Ramos (cell line): Measurements from ENCODE around the gene ETF1.
"Not testable (repeated sequence)": the region's sequence is repeated elsewhere in the genome, so short reads cannot be mapped to it uniquely, and the experiment has no call there.

Experiments
- in situ Hi-C: fragments of 300-500 bp; cut with MboI; formaldehyde crosslinking; loops from one replicate; pipeline ENCODE4 v1.14.3; 2022; ENCODE audit warnings: low sequenced_read_pairs; ENCODE audit not compliant: unreplicated experiment

Gene ETF1

GRCh38 chr5:138492560-138493045 lies 50.4 kb downstream of the ETF1 start:
- in situ Hi-C loops, result no loop called here

- in situ Hi-C loops, result no loop called here
Observed at GRCh38 chr5:138491669-138492559, 51.1 kb downstream of the ETF1 start.

- in situ Hi-C loops, result no loop called here
Observed at GRCh38 chr5:138491284-138491648, 51.8 kb downstream of the ETF1 start.

- in situ Hi-C loops, result no loop called here
Observed at GRCh38 chr5:138490648-138491283, 52.3 kb downstream of the ETF1 start.

GRCh38 chr5:138489683-138490061 lies 53.4 kb downstream of the ETF1 start:
- in situ Hi-C loops, result no loop called here

- in situ Hi-C loops, result no loop called here
Observed at GRCh38 chr5:138488481-138488945, 54.5 kb downstream of the ETF1 start.

GRCh38 chr5:138482638-138483037 lies 60.4 kb downstream of the ETF1 start:
- in situ Hi-C loops, result no loop called here

- in situ Hi-C loops, result no loop called here
Observed at GRCh38 chr5:138476918-138477317, 66.1 kb downstream of the ETF1 start.

GRCh38 chr5:138473151-138473550 lies 69.9 kb downstream of the ETF1 start:
- in situ Hi-C loops, result not testable (repeated sequence)

GRCh38 chr5:138472353-138472752 lies 70.7 kb downstream of the ETF1 start:
- in situ Hi-C loops, result no loop called here

- in situ Hi-C loops, result no loop called here
Observed at GRCh38 chr5:138471052-138471361, 72.0 kb downstream of the ETF1 start.

- in situ Hi-C loops, result no loop called here
Observed at GRCh38 chr5:138470322-138471051, 72.5 kb downstream of the ETF1 start.

GRCh38 chr5:138469540-138470321 lies 73.3 kb downstream of the ETF1 start:
- in situ Hi-C loops, result no loop called here

- in situ Hi-C loops, result no loop called here
Observed at GRCh38 chr5:138468966-138469539, 74.0 kb downstream of the ETF1 start.

GRCh38 chr5:138468133-138468965 lies 74.7 kb downstream of the ETF1 start:
- in situ Hi-C loops, result no loop called here

- in situ Hi-C loops, result no loop called here
Observed at GRCh38 chr5:138467711-138468132, 75.3 kb downstream of the ETF1 start.

- in situ Hi-C loops, result no loop called here
Observed at GRCh38 chr5:138466900-138467710, 75.9 kb downstream of the ETF1 start.
